ENCODE measurements around the gene POLN. TPM values are rescaled to one million over a fixed set of nuclear protein-coding genes. Genes with fewer than 3 reads are reported as not detected.

The POLN gene
- total and polyA plus RNA-seq, 2 of the 4 experiments (the other 2 are of a cell fraction) = 0.63 to 0.72 TPM

GRCh38 chr4:2175990-2176698 lies 65.8 kb downstream of the POLN start:
- no TSS peak for BruUV-seq (replicated peaks)
- intact Hi-C loops (cut with micrococcal nuclease) = no loop called here
- Histone ChIP-seq H4K20me1 (ENCODE audit: insufficient read depth, low read length) (no peaks in the 10 kb centered on the region), H3K4me3 (ENCODE audit: insufficient read depth, low read depth, low read length) (no peak overlapping the region), H3K9me1 (ENCODE audit: insufficient read depth, low read length) (peaks cover 9% of the 10 kb centered on the region; the same call in 1 of the 2 replicates), H2BK15ac (ENCODE audit: low read depth, low read length) (no peak overlapping the region), H3K9ac (ENCODE audit: low read depth, low read length) (no peak overlapping the region), H2AFZ (replicated peaks; ENCODE audit: low read length, poor library complexity) (no peak overlapping the region), H3K14ac (replicated peaks; ENCODE audit: low read depth, low read length) (no peak overlapping the region), H3K27ac (ENCODE audit: insufficient read depth, low read length) (no peak overlapping the region), H3K56ac (ENCODE audit: extremely low read depth, insufficient read depth, low read length) (no peak overlapping the region), H3K27me3 (ENCODE audit: control insufficient read depth, insufficient read depth, low read length) (no peaks in the 10 kb centered on the region), H3K4me2 (ENCODE audit: low read depth, low read length) (no peak overlapping the region), H4K91ac (ENCODE audit: insufficient read depth, low read depth, low read length) (no peak overlapping the region), H3K18ac (ENCODE audit: low read depth, low read length) (no peak overlapping the region), H4K8ac (ENCODE audit: low read depth in 2 of 2, low read length in 2 of 2) (no peak overlapping the region), H3K23ac (ENCODE audit: low read depth, low read length) (no peak overlapping the region), H3K9me3 (ENCODE audit: control insufficient read depth, insufficient read depth, low read length) (no peaks in the 10 kb centered on the region), H2BK120ac (ENCODE audit: low read depth, low read length) (no peak overlapping the region), H2AK5ac (ENCODE audit: low read depth, low read length) (no peak overlapping the region), H3K4me1 (ENCODE audit: control insufficient read depth, insufficient read depth, low read length) (no peaks in the 10 kb centered on the region), H3K4ac (ENCODE audit: low read depth, low read length) (no peak overlapping the region), H3K36me3 (ENCODE audit: control insufficient read depth, insufficient read depth, low read length) (no peaks in the 10 kb centered on the region), H3K79me1 (ENCODE audit: low read depth in 1 of 2, low read length in 2 of 2) (no peaks in the 10 kb centered on the region), H4K5ac (ENCODE audit: low read depth, low read length) (no peak overlapping the region), H2BK5ac (ENCODE audit: low read depth, low read length, poor library complexity, severe bottlenecking) (no peak overlapping the region), H2BK20ac (ENCODE audit: low read depth, low read length) (no peak overlapping the region), H2AK9ac (replicated peaks; ENCODE audit: low read depth, low read length, poor library complexity) (no peak overlapping the region)
- DNase-seq (no peak), ATAC-seq (ENCODE audit: low read depth) (no peak)
- ChIA-PET CTCF (no interaction called here), POLR2A (ENCODE audit: unreplicated experiment) (no interaction called here)
- in situ Hi-C loops (cut with MboI; ENCODE audit: low sequenced_read_pairs) = no loop called here
- 60% methylated on average over 2 of the region's 9 CpGs; no CpG with 5 or more reads in 1 of the 2 experiments for WGBS, 2 experiments (ENCODE audit: extremely low coverage in 2 of 2, insufficient read length in 1 of 2)
- dilution Hi-C loops (cut with HindIII; ENCODE audit: low sequenced_read_pairs, unreplicated experiment) = no loop called here
- no peak for TF ChIP-seq RAD21 (IDR thresholded peaks at IDR 0.05; ENCODE audit: low read length)
- no peak for TF ChIP-seq ELK1 (IDR thresholded peaks at IDR 0.05; ENCODE audit: borderline replicate concordance, low read depth, low read length)

All from IMR-90 (cell line).